Measurements from ENCODE around the gene SSMEM1.
"Not testable (repeated sequence)": the region's sequence is repeated elsewhere in the genome, so short reads cannot be mapped to it uniquely, and the experiment has no call there.

Gene SSMEM1

GRCh38 chr7:130210181-130210935 lies 2.7 kb downstream of the SSMEM1 start:
- no peak for DNase-seq (ENCODE audit: low read depth in 2 of 2)

DNA sequence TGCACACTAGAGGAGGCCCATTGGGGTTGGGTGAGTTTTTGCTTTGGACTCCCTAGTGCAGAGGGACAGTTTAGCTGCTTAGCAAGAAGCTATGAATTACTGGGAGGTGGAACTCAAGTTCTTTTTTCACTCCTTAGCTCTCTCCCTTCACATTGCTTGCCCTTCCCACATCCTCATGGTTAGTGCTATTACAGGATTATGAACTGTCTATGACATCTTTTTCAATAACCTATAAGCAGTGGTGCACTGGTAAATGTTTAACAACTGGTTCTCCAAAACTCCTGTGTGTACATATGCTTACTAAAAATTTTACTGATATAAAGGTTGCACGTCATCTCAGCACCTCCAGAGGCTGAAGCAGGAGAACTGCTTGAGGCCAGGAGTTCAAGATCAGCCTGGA lies 6.2 kb downstream of the SSMEM1 start:
- no peak for DNase-seq (ENCODE audit: low read depth in 2 of 2)

GRCh38 chr7:130216025-130216424 lies 8.4 kb downstream of the SSMEM1 start:
- no peak for DNase-seq (ENCODE audit: low read depth in 2 of 2)

DNA sequence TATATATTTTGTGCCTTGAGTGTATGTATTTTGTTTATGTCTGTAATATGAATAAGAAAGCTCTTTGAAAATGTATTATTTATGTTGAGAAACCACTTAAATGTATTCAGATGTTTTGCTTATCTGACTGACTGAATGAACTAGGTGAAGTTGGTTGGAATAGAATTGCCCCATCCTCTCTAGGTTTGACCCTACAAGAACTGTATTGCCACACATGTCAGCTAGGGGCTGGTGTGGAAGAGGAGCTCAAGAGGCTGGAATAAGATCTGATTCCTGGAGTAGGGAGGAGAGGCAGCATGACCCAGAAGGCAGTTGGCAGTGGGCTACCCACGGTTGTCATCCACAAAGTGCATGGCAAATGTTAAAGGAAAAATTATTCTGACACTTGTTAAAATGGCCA lies 9.1 kb downstream of the SSMEM1 start:
- DNase-seq (ENCODE audit: low read depth in 2 of 2), result no peak

GRCh38 chr7:130218806-130219620 lies 11.4 kb downstream of the SSMEM1 start:
- DNase-seq (ENCODE audit: low read depth in 2 of 2), result no peak

DNA sequence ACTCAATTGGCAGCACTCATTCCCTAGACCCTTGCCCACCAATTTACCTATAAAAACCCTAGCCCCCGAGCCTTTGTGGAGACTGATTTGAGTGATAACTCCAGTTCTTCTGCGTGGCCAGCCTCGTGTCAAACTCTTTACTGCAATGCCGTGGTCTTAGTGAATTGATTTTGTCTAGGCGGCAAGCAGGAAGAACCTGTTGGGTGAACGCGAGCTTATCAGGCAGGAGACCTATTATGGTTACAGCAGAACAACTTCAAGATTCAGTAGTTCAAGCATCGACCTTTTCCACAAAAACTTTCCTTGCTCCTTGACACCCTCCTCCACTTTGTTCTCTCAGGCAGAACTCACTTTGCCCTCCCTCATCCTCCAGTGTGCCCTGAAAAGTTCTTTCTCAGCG lies 12.2 kb downstream of the SSMEM1 start:
- no peak for DNase-seq (ENCODE audit: low read depth in 2 of 2)

DNA sequence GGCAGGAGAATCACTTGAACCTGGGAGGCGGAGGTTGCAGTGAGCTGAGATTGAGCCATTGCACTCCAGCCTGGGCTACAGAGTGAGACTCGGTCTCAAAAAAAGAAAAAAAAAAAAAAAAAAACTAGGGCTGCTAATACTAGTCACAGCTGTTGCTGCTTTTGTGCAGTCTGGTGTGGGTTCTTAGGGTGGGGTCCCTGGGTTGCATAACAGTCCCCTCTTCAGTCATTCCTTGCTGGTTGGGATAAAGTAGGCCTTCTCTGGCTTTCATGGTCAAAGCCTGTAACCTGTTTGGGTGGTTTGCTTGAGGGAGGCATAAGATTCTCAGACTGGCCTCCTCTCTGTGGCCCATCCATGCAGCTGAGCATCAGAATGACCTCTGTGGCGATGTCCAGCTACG lies 14.1 kb downstream of the SSMEM1 start:
- no peak for DNase-seq (ENCODE audit: low read depth in 2 of 2)

GRCh38 chr7:130223646-130224045 lies 16.0 kb downstream of the SSMEM1 start:
- no peak for DNase-seq (ENCODE audit: low read depth in 2 of 2)

GRCh38 chr7:130224210-130224609 lies 16.6 kb downstream of the SSMEM1 start:
- no peak for DNase-seq (ENCODE audit: low read depth in 2 of 2)

DNA sequence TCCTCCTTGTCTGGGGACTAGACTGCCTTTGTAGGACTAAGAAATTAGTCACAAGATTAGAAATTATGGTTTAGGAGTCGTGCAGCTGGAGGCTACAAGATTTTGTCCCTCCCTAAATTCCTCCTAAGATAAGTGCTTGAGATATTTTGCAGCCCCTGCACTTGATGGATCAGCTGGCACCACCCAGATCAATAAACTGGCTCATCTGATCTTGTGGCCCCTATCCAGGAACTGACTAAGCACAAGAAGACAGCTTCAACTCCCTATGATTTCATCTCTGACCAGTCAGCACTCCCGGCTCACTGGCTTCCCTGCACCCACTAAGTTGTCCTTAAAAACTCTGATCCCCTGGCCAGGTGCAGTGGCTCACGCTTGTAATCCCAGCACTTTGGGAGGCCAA lies 17.3 kb downstream of the SSMEM1 start:
- DNase-seq (ENCODE audit: low read depth in 2 of 2), result not testable (repeated sequence)

GRCh38 chr7:130226333-130226732 lies 18.7 kb downstream of the SSMEM1 start:
- DNase-seq (ENCODE audit: low read depth in 2 of 2), result no peak

DNA sequence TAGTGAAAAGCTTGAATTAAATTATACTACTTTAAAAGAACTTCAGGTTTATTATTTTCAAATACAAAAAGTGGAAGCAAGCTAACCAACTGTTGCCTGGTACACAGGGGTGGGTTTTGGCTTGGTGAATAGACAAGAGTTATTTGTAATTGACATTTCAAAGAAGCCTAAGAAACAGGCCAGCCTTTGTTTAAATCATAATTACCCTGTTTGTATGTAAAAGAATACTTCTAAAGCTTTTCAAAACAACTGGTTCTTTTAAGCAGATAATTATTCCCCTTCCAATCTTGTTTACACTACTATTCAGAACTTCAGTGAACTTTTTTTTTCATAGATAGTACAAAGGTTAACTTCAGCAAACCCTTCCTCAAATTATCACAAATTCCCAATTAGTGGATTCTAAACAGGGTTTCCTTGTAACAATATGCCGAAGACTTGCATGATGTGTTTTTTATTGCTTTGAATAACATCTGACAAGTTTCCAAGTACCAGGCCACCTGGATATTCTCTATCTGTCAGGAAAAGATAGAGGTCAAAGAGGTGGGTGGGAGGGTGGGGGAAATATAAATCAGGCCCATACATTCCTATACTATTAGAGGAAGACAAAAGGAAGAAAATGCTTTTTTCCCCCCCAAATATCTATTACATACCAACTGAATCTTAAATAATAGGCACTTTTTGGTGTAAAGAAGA lies 20.4 kb downstream of the SSMEM1 start:
- no peak for DNase-seq (ENCODE audit: low read depth in 2 of 2)

- DNase-seq (ENCODE audit: low read depth in 2 of 2), result no peak
Measured at GRCh38 chr7:130228840-130229502, 21.3 kb downstream of the SSMEM1 start.

DNA sequence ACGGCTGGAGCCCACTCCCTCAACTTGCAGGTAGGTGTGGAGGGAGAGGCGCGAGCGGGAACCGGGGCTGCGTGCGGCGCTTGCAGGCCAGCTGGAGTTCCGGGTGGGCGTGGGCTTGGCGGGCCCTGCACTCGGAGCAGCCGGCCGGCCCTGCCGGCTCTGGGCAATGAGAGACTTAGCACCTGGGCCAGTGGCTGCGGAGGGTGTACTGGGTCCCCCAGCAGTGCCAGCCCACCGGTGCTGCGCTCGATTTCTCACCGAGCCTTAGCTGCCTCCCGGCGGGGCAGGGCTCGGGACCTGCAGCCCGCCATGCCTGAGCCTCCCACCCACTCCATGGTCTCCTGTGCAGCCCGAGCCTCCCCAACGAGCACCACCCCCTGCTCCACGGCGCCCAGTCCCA lies 22.3 kb downstream of the SSMEM1 start:
- not testable (repeated sequence) for DNase-seq (ENCODE audit: low read depth in 2 of 2)

DNA sequence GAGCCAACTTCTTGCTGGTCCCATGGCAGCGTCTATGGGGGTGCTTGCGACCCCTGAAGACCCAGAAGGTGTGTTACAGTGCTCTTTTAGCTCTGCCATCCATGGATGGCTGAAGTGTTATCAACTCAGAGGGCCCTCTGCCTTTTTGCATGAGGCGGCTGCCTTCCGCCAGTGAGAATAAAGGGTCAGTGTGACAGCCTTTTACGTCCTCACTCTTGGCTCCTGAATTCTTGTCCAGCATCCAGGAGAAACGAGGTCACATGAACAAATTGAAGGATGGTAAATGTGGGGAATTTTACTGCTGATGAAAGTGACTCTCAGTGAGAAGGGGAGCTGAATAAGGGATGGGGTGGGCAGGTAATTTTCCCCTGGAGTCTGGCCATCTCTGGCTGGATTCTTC lies 24.1 kb downstream of the SSMEM1 start:
- no peak for DNase-seq (ENCODE audit: low read depth in 2 of 2)

GRCh38 chr7:130232209-130232608 lies 24.5 kb downstream of the SSMEM1 start:
- DNase-seq (ENCODE audit: low read depth in 2 of 2), result no peak

DNA sequence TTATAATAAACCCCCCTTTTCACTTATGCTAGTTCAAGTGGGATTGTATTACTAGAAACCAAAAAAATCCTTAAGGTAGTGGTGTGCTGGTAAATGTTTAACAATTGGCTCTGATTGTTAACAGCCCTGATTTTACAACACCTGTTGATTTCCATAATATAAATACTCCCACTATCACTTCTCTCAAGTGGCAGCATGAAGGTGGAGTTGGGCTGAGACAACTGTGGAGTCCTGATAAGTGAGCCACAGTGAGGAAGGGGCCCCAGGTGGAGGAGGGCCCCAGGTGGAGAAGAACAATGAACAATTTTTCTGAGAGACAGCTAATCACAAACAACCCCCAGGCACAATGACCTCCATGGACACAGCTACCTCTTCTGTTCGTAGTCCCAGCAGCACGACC lies 26.4 kb downstream of the SSMEM1 start:
- DNase-seq (ENCODE audit: low read depth in 2 of 2), result no peak

GRCh38 chr7:130236361-130236760 lies 28.7 kb downstream of the SSMEM1 start:
- DNase-seq (ENCODE audit: low read depth in 2 of 2), result not testable (repeated sequence)

- no peak for DNase-seq (ENCODE audit: low read depth in 2 of 2)
Measured at GRCh38 chr7:130240240-130240639, 32.6 kb downstream of the SSMEM1 start.

DNA sequence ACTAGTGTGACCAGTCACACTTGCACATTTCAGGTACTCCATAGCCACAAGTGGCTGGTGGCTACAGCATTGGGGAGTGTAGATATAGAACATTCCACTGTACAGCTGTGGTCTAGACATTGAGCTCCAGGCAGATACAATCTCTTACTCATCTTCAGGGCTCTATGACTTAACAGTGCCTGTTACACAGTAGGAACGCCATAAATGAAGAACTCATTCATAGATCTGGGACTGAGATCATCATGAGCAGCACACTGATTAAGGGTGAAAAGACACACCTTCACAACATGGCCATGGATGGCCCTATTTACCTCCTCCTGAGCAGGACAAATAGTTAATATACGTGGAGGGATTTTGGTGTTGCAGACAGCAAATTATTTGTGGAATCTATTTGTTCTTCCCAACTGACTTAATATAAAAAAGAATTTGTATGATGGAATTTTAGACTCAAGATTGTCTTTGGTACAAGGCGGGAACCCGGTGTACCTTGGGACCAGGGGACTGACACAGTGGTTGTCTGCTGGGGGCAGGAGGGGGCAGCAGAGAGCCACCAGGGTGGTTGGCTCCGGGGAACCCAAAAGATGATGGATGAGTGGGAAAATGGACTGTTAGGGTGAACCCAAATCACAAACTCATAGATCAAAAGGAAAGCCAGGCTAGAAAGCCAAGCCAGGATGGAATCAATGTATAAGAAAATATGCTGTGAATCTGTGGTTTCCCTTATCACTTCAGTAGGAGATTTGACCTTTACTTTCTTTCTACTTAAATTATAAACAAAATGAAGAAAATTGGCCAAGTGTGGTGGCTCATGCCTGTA lies 34.7 kb downstream of the SSMEM1 start:
- DNase-seq (ENCODE audit: low read depth in 2 of 2), result peak; percentile 32 to 35

GRCh38 chr7:130243486-130243885 lies 35.8 kb downstream of the SSMEM1 start:
- not testable (repeated sequence) for DNase-seq (ENCODE audit: low read depth in 2 of 2)
